ENCODE data around the gene SUFU. TPM values are rescaled to one million over a fixed set of nuclear protein-coding genes. Genes with fewer than 3 reads are reported as not detected.

Gene SUFU
- total and polyA plus RNA-seq, 2 of the 13 experiments (the other 11 are each of a cell fraction or from before 2014, with no cell fraction given) = 2.9 to 5.5 TPM

GRCh38 chr10:102599565-102600327 lies 96.0 kb downstream of the SUFU start (continued):
- TF ChIP-seq ZBTB40 (IDR thresholded peaks at IDR 0.05) (no peak), ZBTB40 (CRISPR knock-in tag; IDR thresholded peaks at IDR 0.05) (peak; percentile 48; the same call in 1 of the 2 replicates), SATB2 (CRISPR knock-in tag; IDR thresholded peaks at IDR 0.05) (0 out of 2 replicates have a peak, but pooled peaks have one; percentile 58), ZNF513 (CRISPR knock-in tag; conservative IDR thresholded peaks at IDR 0.05) (no peak), ATF3 (CRISPR knock-in tag; IDR thresholded peaks at IDR 0.05) (no peak), NFYC (CRISPR knock-in tag; IDR thresholded peaks at IDR 0.05) (no peak), ZNF816 (CRISPR knock-in tag; IDR thresholded peaks at IDR 0.05; ENCODE audit: borderline replicate concordance) (no peak), RNF219 (CRISPR knock-in tag; IDR thresholded peaks at IDR 0.05) (no peak), ZNF414 (CRISPR knock-in tag; IDR thresholded peaks at IDR 0.05) (peak; percentile 84), ZSCAN30 (CRISPR knock-in tag; IDR thresholded peaks at IDR 0.05) (no peak), ZSCAN25 (CRISPR knock-in tag; IDR thresholded peaks at IDR 0.05) (peak; percentile 52; the same call in 1 of the 2 replicates), SRF (IDR thresholded peaks at IDR 0.05; ENCODE audit: low read depth, low read length) (no peak), ZNF784 (CRISPR knock-in tag; IDR thresholded peaks at IDR 0.05; ENCODE audit: borderline replicate concordance) (no peak), ZNF761 (CRISPR knock-in tag; conservative IDR thresholded peaks at IDR 0.05) (0 out of 2 replicates have a peak, but pooled peaks have one; percentile 73)

Measured in HepG2 (cell line).